ENCODE data around the gene CCDC188. TPM values are rescaled to one million over a fixed set of nuclear protein-coding genes. Genes with fewer than 3 reads are reported as not detected.

CCDC188 gene
- total and polyA plus RNA-seq, 2 donors = 0.69 to 0.90 TPM

GRCh38 chr22:20114506-20115475, 36.1 kb downstream of the CCDC188 start:
- no peaks in the 10 kb centered on the region for H3K36me3 ChIP-seq (ENCODE audit: insufficient read depth)
- WGBS = 91% methylated on average over 36 of the region's 36 CpGs
- H3K27ac ChIP-seq (ENCODE audit: low read depth) = no peak overlapping the region
- no peak overlapping the region for H3K4me3 ChIP-seq (ENCODE audit: low read depth, low read length)
- no peaks in the 10 kb centered on the region for H3K4me1 ChIP-seq (ENCODE audit: insufficient read depth)
- DNase-seq (ENCODE audit: extremely low spot score) = no peak

- Histone ChIP-seq H3K4me3 (ENCODE audit: low read depth, low read length) (no peak overlapping the region), H3K4me1 (ENCODE audit: insufficient read depth) (no peaks in the 10 kb centered on the region), H3K27ac (ENCODE audit: low read depth) (no peak overlapping the region), H3K36me3 (ENCODE audit: insufficient read depth) (peaks cover 4% of the 10 kb centered on the region)
- WGBS = 90% methylated on average over 19 of the region's 19 CpGs
- no peak for DNase-seq (ENCODE audit: extremely low spot score)
Measured at GRCh38 chr22:20113551-20114310, 37.1 kb downstream of the CCDC188 start.

GRCh38 chr22:20112623-20113511, 38.0 kb downstream of the CCDC188 start:
- Histone ChIP-seq H3K27ac (ENCODE audit: low read depth) (no peak overlapping the region), H3K4me3 (ENCODE audit: low read depth, low read length) (no peak overlapping the region), H3K36me3 (ENCODE audit: insufficient read depth) (peaks cover 4% of the 10 kb centered on the region), H3K4me1 (ENCODE audit: insufficient read depth) (no peaks in the 10 kb centered on the region)
- WGBS = 84% methylated on average over 26 of the region's 26 CpGs
- no peak for DNase-seq (ENCODE audit: extremely low spot score)

GRCh38 chr22:20111689-20112622, 38.9 kb downstream of the CCDC188 start:
- Histone ChIP-seq H3K36me3 (ENCODE audit: insufficient read depth) (peaks cover 7% of the 10 kb centered on the region), H3K4me3 (ENCODE audit: low read depth, low read length) (no peak overlapping the region), H3K27ac (ENCODE audit: low read depth) (no peak overlapping the region), H3K4me1 (ENCODE audit: insufficient read depth) (no peaks in the 10 kb centered on the region)
- DNase-seq (ENCODE audit: extremely low spot score) = no peak
- WGBS = 72% methylated on average over 7 of the region's 7 CpGs

GRCh38 chr22:20111045-20111688, 39.7 kb downstream of the CCDC188 start:
- WGBS = 61% methylated on average over 14 of the region's 14 CpGs
- no peaks in the 10 kb centered on the region for H3K4me1 ChIP-seq (ENCODE audit: insufficient read depth)
- peaks cover 8% of the 10 kb centered on the region for H3K36me3 ChIP-seq (ENCODE audit: insufficient read depth)
- H3K4me3 ChIP-seq (ENCODE audit: low read depth, low read length) = no peak overlapping the region
- H3K27ac ChIP-seq (ENCODE audit: low read depth) = no peak overlapping the region
- DNase-seq (ENCODE audit: extremely low spot score) = no peak

- Histone ChIP-seq H3K4me3 (ENCODE audit: low read depth, low read length) (no peak overlapping the region), H3K36me3 (ENCODE audit: insufficient read depth) (peaks cover 11% of the 10 kb centered on the region), H3K27ac (ENCODE audit: low read depth) (no peak overlapping the region), H3K4me1 (ENCODE audit: insufficient read depth) (no peaks in the 10 kb centered on the region)
- DNase-seq (ENCODE audit: extremely low spot score) = no peak
- WGBS = 85% methylated on average over 9 of the region's 9 CpGs
Measured at GRCh38 chr22:20110359-20110985, 40.4 kb downstream of the CCDC188 start.

GRCh38 chr22:20109411-20110358, 41.2 kb downstream of the CCDC188 start:
- Histone ChIP-seq H3K4me1 (ENCODE audit: insufficient read depth) (no peaks in the 10 kb centered on the region), H3K4me3 (ENCODE audit: low read depth, low read length) (no peak overlapping the region), H3K27ac (ENCODE audit: low read depth) (no peak overlapping the region), H3K36me3 (ENCODE audit: insufficient read depth) (peaks cover 11% of the 10 kb centered on the region)
- 83% methylated on average over 23 of the region's 23 CpGs for WGBS
- no peak for DNase-seq (ENCODE audit: extremely low spot score)

- Histone ChIP-seq H3K4me3 (ENCODE audit: low read depth, low read length) (no peak overlapping the region), H3K4me1 (ENCODE audit: insufficient read depth) (no peaks in the 10 kb centered on the region), H3K36me3 (ENCODE audit: insufficient read depth) (peaks cover 11% of the 10 kb centered on the region), H3K27ac (ENCODE audit: low read depth) (no peak overlapping the region)
- WGBS = 90% methylated on average over 12 of the region's 12 CpGs
- no peak for DNase-seq (ENCODE audit: extremely low spot score)
Measured at GRCh38 chr22:20108757-20109230, 42.1 kb downstream of the CCDC188 start.

GRCh38 chr22:20107951-20108756, 42.7 kb downstream of the CCDC188 start:
- WGBS = 82% methylated on average over 13 of the region's 13 CpGs

GRCh38 chr22:20107471-20107901, 43.4 kb downstream of the CCDC188 start:
- peaks cover 11% of the 10 kb centered on the region for H3K36me3 ChIP-seq (ENCODE audit: insufficient read depth)
- no peak overlapping the region for H3K27ac ChIP-seq (ENCODE audit: low read depth)
- no peaks in the 10 kb centered on the region for H3K4me1 ChIP-seq (ENCODE audit: insufficient read depth)
- 92% methylated on average over 7 of the region's 7 CpGs for WGBS
- H3K4me3 ChIP-seq (ENCODE audit: low read depth, low read length) = no peak overlapping the region
- DNase-seq (ENCODE audit: extremely low spot score) = no peak

More at GRCh38 chr22:20107951-20108756, 42.7 kb downstream of the CCDC188 start:
- Histone ChIP-seq H3K4me3 (ENCODE audit: low read depth, low read length) (no peak overlapping the region), H3K27ac (ENCODE audit: low read depth) (no peak overlapping the region), H3K36me3 (ENCODE audit: insufficient read depth) (peaks cover 11% of the 10 kb centered on the region), H3K4me1 (ENCODE audit: insufficient read depth) (no peaks in the 10 kb centered on the region)
- DNase-seq (ENCODE audit: extremely low spot score) = no peak

All from urinary bladder (tissue), 4 donors.